ENCODE results near the gene PXDN.

GRCh38 chr2:1729242-1729641 is 15.1 kb downstream of the PXDN start:
- TF ChIP-seq POLR2A (IDR thresholded peaks at IDR 0.05; ENCODE audit: low read depth, low read length) (peak; percentile 45; the same call in 1 of the 2 replicates), CTCF (conservative IDR thresholded peaks at IDR 0.05; ENCODE audit: low read depth, low read length) (no peak)
